WI38 (cell line): ENCODE results near the gene GPRASP2.
A peak's percentile ranks its signal among the peaks of the same experiment; 100 is the strongest.

Experiments
- H3K4me3 ChIP-seq: 2 replicates; pipeline ENCODE4 v1.5.1; 2011; ENCODE audit warnings: low read depth, mild to moderate bottlenecking, control low read depth, low read length
- CTCF ChIP-seq: IDR thresholded peaks from 2 replicates; pipeline ENCODE4 v1.5.1; 2012; ENCODE audit warnings: low read depth, mild to moderate bottlenecking, control low read depth, low read length

Gene GPRASP2

GRCh38 chrX:102723456-102723855 lies 11.2 kb downstream of the GPRASP2 start:
- H3K4me3 ChIP-seq: no peak overlapping the region
- TF ChIP-seq CTCF: no peak

GRCh38 chrX:102727761-102728160 lies 15.5 kb downstream of the GPRASP2 start:
- no peak overlapping the region for H3K4me3 ChIP-seq
- TF ChIP-seq CTCF: no peak

- no peak for TF ChIP-seq CTCF
- H3K4me3 ChIP-seq: no peak overlapping the region
These were observed 16.4 kb downstream of the GPRASP2 start for GRCh38 chrX:102728646-102729045.

- no peak for TF ChIP-seq CTCF
- no peak overlapping the region for H3K4me3 ChIP-seq
These were observed 27.4 kb downstream of the GPRASP2 start for GRCh38 chrX:102739657-102740056.

GRCh38 chrX:102744307-102744706 lies 32.1 kb downstream of the GPRASP2 start:
- no peak overlapping the region for H3K4me3 ChIP-seq
- TF ChIP-seq CTCF: no peak

GRCh38 chrX:102745513-102745856 lies 33.2 kb downstream of the GPRASP2 start:
- H3K4me3 ChIP-seq: no peak overlapping the region; the same call in 1 of the 2 replicates
- TF ChIP-seq CTCF: no peak

GRCh38 chrX:102745857-102746584 lies 33.8 kb downstream of the GPRASP2 start:
- H3K4me3 ChIP-seq: peak overlapping the region; percentile 38
- no peak for TF ChIP-seq CTCF
